WTC11 (cell line): Measurements from ENCODE around the gene GABBR2. TPM values are rescaled to one million over a fixed set of nuclear protein-coding genes. Genes with fewer than 3 reads are reported as not detected.

Source experiments
- ATAC-seq: fragments of 200-7000 bp; cut with Tn5 transposase; 2 replicates; pipeline ENCODE4 v1.10.0; 2021; ENCODE audit warnings: mild to moderate bottlenecking, moderate library complexity
- CTCF ChIA-PET: fragments of 300-600 bp; sonication (Branson Sonifier 250); formaldehyde crosslinking; loops from one replicate; lab custom pipeline; 2021; ENCODE audit warnings: antibody characterized with exemption; lab: Charles Lee
- POLR2A ChIA-PET: fragments of 350-600 bp; sonication (Branson Sonifier 250); formaldehyde crosslinking; loops from one replicate; lab custom pipeline; 2021; ENCODE audit warnings: antibody characterized with exemption; lab: Charles Lee
- DNase-seq: peaks from one replicate; pipeline ENCODE4 v3.0.0; 2021; ENCODE audit warnings: low spot score
- H3K27ac Mint-ChIP-seq: 2 replicates; pipeline ENCODE4 v1.8.0; 2021; ENCODE audit warnings: mixed read lengths
- H3K27me3 Mint-ChIP-seq: 2 replicates; pipeline ENCODE4 v1.8.0; 2021; ENCODE audit warnings: low read depth, mild to moderate bottlenecking, moderate library complexity, mixed read lengths
- H3K36me3 Mint-ChIP-seq: 2 replicates; pipeline ENCODE4 v1.8.0; 2021; ENCODE audit warnings: mixed read lengths
- H3K4me1 Mint-ChIP-seq: 2 replicates; pipeline ENCODE4 v1.8.0; 2022; ENCODE audit warnings: mixed read lengths
- H3K4me3 Mint-ChIP-seq: 2 replicates; pipeline ENCODE4 v1.8.0; 2021; ENCODE audit warnings: mild to moderate bottlenecking, moderate library complexity, mixed read lengths
- H3K9me3 Mint-ChIP-seq: 2 replicates; pipeline ENCODE4 v1.8.0; 2021; ENCODE audit warnings: mixed read lengths
- ATF3 ChIP-seq: sonication (generic); formaldehyde crosslinking; conservative IDR thresholded peaks from 2 replicates; pipeline ENCODE4 v1.8.1; 2022; ENCODE audit warnings: mild to moderate bottlenecking, missing genetic modification reagents
- CBFB ChIP-seq: sonication (generic); formaldehyde crosslinking; IDR thresholded peaks from 2 replicates; pipeline ENCODE4 v1.8.1; 2022; ENCODE audit warnings: mild to moderate bottlenecking, low read depth, missing genetic modification reagents
- CTCF ChIP-seq: fragments of 200-600 bp; IDR thresholded peaks from 2 replicates; pipeline ENCODE4 v1.8.0; 2022; ENCODE audit warnings: antibody characterized with exemption
- E2F5 ChIP-seq: sonication (generic); formaldehyde crosslinking; IDR thresholded peaks from 2 replicates; pipeline ENCODE4 v1.8.1; 2022; ENCODE audit warnings: mild to moderate bottlenecking, moderate library complexity, missing genetic modification reagents
- EMX1 ChIP-seq: fragments of 250-450 bp; sonication (Bioruptor Pico); IDR thresholded peaks from 2 replicates; pipeline ENCODE4 v1.8.0; 2021; ENCODE audit warnings: mild to moderate bottlenecking
- FOXP4 ChIP-seq: sonication (generic); formaldehyde crosslinking; IDR thresholded peaks from 2 replicates; pipeline ENCODE4 v1.8.0; 2022; ENCODE audit warnings: mild to moderate bottlenecking, missing genetic modification reagents
- MYBL2 ChIP-seq: sonication (generic); formaldehyde crosslinking; IDR thresholded peaks from 2 replicates; pipeline ENCODE4 v1.8.1; 2023; ENCODE audit warnings: mild to moderate bottlenecking, moderate library complexity, missing genetic modification reagents
- NFATC4 ChIP-seq: fragments of 250-450 bp; sonication (Bioruptor Pico); IDR thresholded peaks from 2 replicates; pipeline ENCODE4 v1.9.0; 2021; ENCODE audit warnings: mild to moderate bottlenecking
- OVOL2 ChIP-seq: fragments of 250-450 bp; sonication (Bioruptor Pico); IDR thresholded peaks from 2 replicates; pipeline ENCODE4 v1.9.0; 2021; ENCODE audit warnings: mild to moderate bottlenecking, borderline replicate concordance
- PRDM15 ChIP-seq: sonication (generic); formaldehyde crosslinking; IDR thresholded peaks from 2 replicates; pipeline ENCODE4 v1.8.0; 2022; ENCODE audit warnings: missing genetic modification reagents
- ZBTB43 ChIP-seq: sonication (generic); formaldehyde crosslinking; IDR thresholded peaks from 2 replicates; pipeline ENCODE4 v1.8.1; 2023; ENCODE audit warnings: mild to moderate bottlenecking, missing genetic modification reagents
- ZNF121 ChIP-seq: sonication (generic); formaldehyde crosslinking; IDR thresholded peaks from 2 replicates; pipeline ENCODE4 v1.8.0; 2023; ENCODE audit warnings: missing genetic modification reagents
- ZNF281 ChIP-seq: sonication (generic); formaldehyde crosslinking; IDR thresholded peaks from 2 replicates; pipeline ENCODE4 v1.8.0; 2023; ENCODE audit warnings: mild to moderate bottlenecking, missing genetic modification reagents
- ZNF416 ChIP-seq: fragments of 250-450 bp; sonication (Bioruptor Pico); IDR thresholded peaks from 2 replicates; pipeline ENCODE4 v1.9.0; 2021; ENCODE audit warnings: mild to moderate bottlenecking, inconsistent platforms
- ZNF512 ChIP-seq: sonication (generic); formaldehyde crosslinking; IDR thresholded peaks from 2 replicates; pipeline ENCODE4 v1.8.1; 2022; ENCODE audit warnings: missing genetic modification reagents, borderline replicate concordance
- ZNF532 ChIP-seq: fragments of 250-450 bp; sonication (Bioruptor Pico); IDR thresholded peaks from 2 replicates; pipeline ENCODE4 v1.9.0; 2021; ENCODE audit warnings: mild to moderate bottlenecking, borderline replicate concordance
- ZSCAN18 ChIP-seq: fragments of 250-450 bp; sonication (Bioruptor Pico); IDR thresholded peaks from 2 replicates; pipeline ENCODE4 v2.1.2; 2022; ENCODE audit warnings: mild to moderate bottlenecking, moderate library complexity
- total RNA-seq: library from RNA; stranded (reverse); gene quantifications from 3 replicates; pipeline ENCODE4 v1.2.3, GENCODE V29; 2021

GABBR2 gene
- total RNA-seq, 1 experiment from 2014 or later: 0.92 TPM

- H3K27ac Mint-ChIP-seq: no peak overlapping the region
- DNase-seq (no peak), ATAC-seq (no peak)
- no peak overlapping the region for H3K4me3 Mint-ChIP-seq
- ChIA-PET POLR2A (no interaction called here), CTCF (no interaction called here)
- peaks cover 25% of the 10 kb centered on the region for H3K9me3 Mint-ChIP-seq
- 0 out of 2 replicates have a peak, but pooled peaks cover 2% of the 10 kb centered on the region for H3K4me1 Mint-ChIP-seq
- H3K36me3 Mint-ChIP-seq: peaks cover 13% of the 10 kb centered on the region
- TF ChIP-seq CBFB (no peak), MYBL2 (CRISPR knock-in tag) (no peak), E2F5 (CRISPR knock-in tag) (no peak), ZNF121 (no peak), ZNF416 (CRISPR knock-in tag) (no peak), ZBTB43 (CRISPR knock-in tag) (no peak), PRDM15 (CRISPR knock-in tag) (no peak), ZSCAN18 (CRISPR knock-in tag) (no peak), ZNF512 (no peak), OVOL2 (CRISPR knock-in tag) (no peak), CTCF (no peak), EMX1 (CRISPR knock-in tag) (no peak), ATF3 (no peak), ZNF281 (no peak), FOXP4 (CRISPR knock-in tag) (no peak), ZNF532 (no peak), NFATC4 (no peak)
- H3K27me3 Mint-ChIP-seq: no peaks in the 10 kb centered on the region; the same call in 1 of the 2 replicates
Measured at GRCh38 chr9:98369471-98369870, 339.3 kb downstream of the GABBR2 start.
